Type B pancreatic cell (in vitro differentiated cells): ENCODE measurements around the gene CEBPA. TPM values are rescaled to one million over a fixed set of nuclear protein-coding genes. Genes with fewer than 3 reads are reported as not detected.

ENCODE experiments used
- DNase-seq: peaks from one replicate; pipeline ENCODE4 v3.0.0; 2021; ENCODE audit warnings: mixed read lengths; ENCODE audit not compliant: unreplicated experiment; ENCODE audit errors: extremely low spot score
- H3K27ac Mint-ChIP-seq: 2 replicates; pipeline ENCODE4 v1.8.0; 2021; ENCODE audit warnings: mild to moderate bottlenecking, mixed read lengths
- H3K27me3 Mint-ChIP-seq: 2 replicates; pipeline ENCODE4 v1.8.0; 2021; ENCODE audit warnings: mixed read lengths
- H3K36me3 Mint-ChIP-seq: 2 replicates; pipeline ENCODE4 v1.8.0; 2021; ENCODE audit warnings: mixed read lengths
- H3K4me1 Mint-ChIP-seq: one replicate; pipeline ENCODE4 v1.8.0; 2021; ENCODE audit warnings: mixed read lengths; ENCODE audit not compliant: unreplicated experiment
- H3K4me3 Mint-ChIP-seq: 2 replicates; pipeline ENCODE4 v1.8.0; 2021; ENCODE audit warnings: mild to moderate bottlenecking, mixed read lengths
- H3K9me3 Mint-ChIP-seq: 2 replicates; pipeline ENCODE4 v1.8.0; 2021; ENCODE audit warnings: mixed read lengths
- CTCF ChIP-seq: fragments of 200-600 bp; sonication (generic); conservative IDR thresholded peaks from 2 replicates; pipeline ENCODE4 v1.5.0; 2021; ENCODE audit warnings: antibody characterized with exemption, mild to moderate bottlenecking
- total RNA-seq: library from RNA; stranded (reverse); gene quantifications from 2 replicates; pipeline ENCODE4 v1.2.1, GENCODE V29; 2021; ENCODE audit warnings: low replicate concordance

CEBPA gene
- total RNA-seq, 1 donor from 2014 or later = 24.4 TPM

- TF ChIP-seq CTCF = no peak
- Mint-ChIP-seq H3K9me3 (no peaks in the 10 kb centered on the region), H3K36me3 (no peaks in the 10 kb centered on the region), H3K4me3 (no peak overlapping the region), H3K4me1 (peaks cover 14% of the 10 kb centered on the region), H3K27me3 (peaks cover 12% of the 10 kb centered on the region), H3K27ac (no peak overlapping the region)
- peak; percentile 18 for DNase-seq
Observed at GRCh38 chr19:33312065-33312464, 9.7 kb upstream of the CEBPA start.

GRCh38 chr19:33311326-33311682 lies 9.0 kb upstream of the CEBPA start:
- Mint-ChIP-seq H3K4me1 (peaks cover 6% of the 10 kb centered on the region), H3K36me3 (no peaks in the 10 kb centered on the region), H3K27ac (no peak overlapping the region), H3K4me3 (no peak overlapping the region), H3K27me3 (peaks cover 5% of the 10 kb centered on the region), H3K9me3 (no peaks in the 10 kb centered on the region)
- TF ChIP-seq CTCF = peak; percentile 40
- no peak for DNase-seq

GRCh38 chr19:33310606-33311325 lies 8.4 kb upstream of the CEBPA start:
- no peaks in the 10 kb centered on the region for H3K9me3 Mint-ChIP-seq
- no peak overlapping the region for H3K27ac Mint-ChIP-seq
- H3K36me3 Mint-ChIP-seq = no peaks in the 10 kb centered on the region
- H3K27me3 Mint-ChIP-seq = peaks cover 9% of the 10 kb centered on the region
- no peak overlapping the region for H3K4me3 Mint-ChIP-seq
- DNase-seq = no peak
- H3K4me1 Mint-ChIP-seq = peaks cover 6% of the 10 kb centered on the region
- TF ChIP-seq CTCF = no peak

GRCh38 chr19:33309826-33310225 lies 7.5 kb upstream of the CEBPA start:
- H3K27me3 Mint-ChIP-seq = peaks cover 16% of the 10 kb centered on the region

GRCh38 chr19:33306853-33307792 lies 4.8 kb upstream of the CEBPA start:
- no peaks in the 10 kb centered on the region for H3K36me3 Mint-ChIP-seq
- DNase-seq = peak; percentile 32
- TF ChIP-seq CTCF = no peak
- no peak overlapping the region for H3K27ac Mint-ChIP-seq
- H3K4me1 Mint-ChIP-seq = peaks cover 13% of the 10 kb centered on the region
- no peaks in the 10 kb centered on the region for H3K9me3 Mint-ChIP-seq
- H3K27me3 Mint-ChIP-seq = peaks cover 26% of the 10 kb centered on the region
- H3K4me3 Mint-ChIP-seq = no peak overlapping the region

More at GRCh38 chr19:33309826-33310225, 7.5 kb upstream of the CEBPA start:
- Mint-ChIP-seq H3K4me3 (no peak overlapping the region), H3K4me1 (peaks cover 12% of the 10 kb centered on the region), H3K27ac (no peak overlapping the region), H3K36me3 (no peaks in the 10 kb centered on the region), H3K9me3 (no peaks in the 10 kb centered on the region)
- peak; percentile 34 for DNase-seq
- TF ChIP-seq CTCF = no peak
